Measurements from ENCODE around the gene SLC1A7.

GRCh38 chr1:53180951-53181350 is 38.5 kb upstream of the SLC1A7 start:
- TF ChIP-seq POLR2A (IDR thresholded peaks at IDR 0.05) (no peak), CTCF (IDR thresholded peaks at IDR 0.05) (no peak), EP300 (IDR thresholded peaks at IDR 0.05) (no peak)

Measured in stomach (tissue), 4 donors.